NCI-H2196 treated with DMSO at 0.1 percent for 48 hours (cell line): ENCODE data around the gene GHRH.

Source experiments
- DNase-seq: peaks from one replicate; lab custom pipeline; 2025; ENCODE audit not compliant: unreplicated experiment; lab: John Stamatoyannopoulos, UW

Gene GHRH

GRCh38 chr20:37238935-37239451 lies 22.6 kb downstream of the GHRH start:
- DNase-seq: no peak

DNA sequence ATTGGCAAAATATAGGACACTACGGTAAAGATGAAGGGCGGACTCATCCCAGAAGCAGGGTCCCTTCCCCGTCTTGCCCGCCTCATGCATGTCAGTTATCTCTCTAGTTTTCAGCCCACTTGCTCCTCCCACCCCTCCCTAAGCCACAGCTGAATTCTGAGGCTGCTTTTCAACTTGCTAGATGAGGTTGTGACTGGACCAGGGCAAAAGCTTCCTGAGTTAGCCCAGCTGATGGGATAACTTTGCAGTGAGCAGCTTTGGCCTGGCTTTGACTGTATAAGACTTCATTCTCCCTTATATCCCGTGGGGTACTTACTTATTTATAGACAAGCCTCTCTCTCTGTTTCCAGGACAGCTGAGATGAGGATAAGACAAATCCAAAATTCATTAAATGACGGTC lies 23.2 kb downstream of the GHRH start:
- no peak for DNase-seq

DNA sequence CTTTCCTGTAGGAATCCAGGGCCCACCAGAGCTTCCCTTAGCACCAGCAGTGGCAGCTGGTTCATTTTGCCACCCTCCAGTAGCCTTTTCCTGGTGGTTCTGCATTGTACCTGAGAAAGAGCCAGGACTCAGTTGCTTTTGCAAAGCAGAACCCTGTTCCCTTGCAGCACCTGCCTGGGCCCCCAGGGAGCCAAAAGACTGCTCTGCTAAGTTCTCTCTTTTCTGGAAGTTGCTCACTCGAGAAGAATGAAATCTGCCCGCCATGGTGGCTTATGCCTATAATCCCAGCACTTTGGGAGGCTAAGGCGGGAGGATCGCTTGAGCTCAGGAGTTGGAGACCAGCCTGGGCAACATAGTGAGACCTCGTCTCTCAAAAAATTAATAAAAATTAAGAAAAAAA lies 24.0 kb downstream of the GHRH start:
- no peak for DNase-seq

DNA sequence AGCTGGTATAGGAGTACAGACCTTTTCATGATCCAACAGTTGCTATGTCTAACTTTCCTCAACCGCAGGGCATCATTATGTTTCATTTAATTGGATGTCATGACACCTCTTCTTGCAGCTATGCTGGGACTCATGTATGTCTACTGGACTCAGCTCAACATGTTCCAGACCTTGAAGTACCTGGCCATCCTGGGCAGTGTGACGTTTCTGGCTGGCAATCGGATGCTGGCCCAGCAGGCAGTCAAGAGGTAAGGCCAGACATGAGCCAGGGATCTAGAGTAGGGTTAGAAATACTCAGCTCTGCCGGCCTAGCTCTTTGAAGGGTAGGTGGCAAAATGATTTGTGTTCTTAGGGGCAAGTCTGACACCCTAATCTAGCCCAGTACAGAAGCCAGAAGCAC lies 25.2 kb downstream of the GHRH start:
- no peak for DNase-seq

- no peak for DNase-seq
Measured at GRCh38 chr20:37235065-37235464, 26.5 kb downstream of the GHRH start.

- DNase-seq: no peak
Measured at GRCh38 chr20:37234254-37234581, 27.4 kb downstream of the GHRH start.

DNA sequence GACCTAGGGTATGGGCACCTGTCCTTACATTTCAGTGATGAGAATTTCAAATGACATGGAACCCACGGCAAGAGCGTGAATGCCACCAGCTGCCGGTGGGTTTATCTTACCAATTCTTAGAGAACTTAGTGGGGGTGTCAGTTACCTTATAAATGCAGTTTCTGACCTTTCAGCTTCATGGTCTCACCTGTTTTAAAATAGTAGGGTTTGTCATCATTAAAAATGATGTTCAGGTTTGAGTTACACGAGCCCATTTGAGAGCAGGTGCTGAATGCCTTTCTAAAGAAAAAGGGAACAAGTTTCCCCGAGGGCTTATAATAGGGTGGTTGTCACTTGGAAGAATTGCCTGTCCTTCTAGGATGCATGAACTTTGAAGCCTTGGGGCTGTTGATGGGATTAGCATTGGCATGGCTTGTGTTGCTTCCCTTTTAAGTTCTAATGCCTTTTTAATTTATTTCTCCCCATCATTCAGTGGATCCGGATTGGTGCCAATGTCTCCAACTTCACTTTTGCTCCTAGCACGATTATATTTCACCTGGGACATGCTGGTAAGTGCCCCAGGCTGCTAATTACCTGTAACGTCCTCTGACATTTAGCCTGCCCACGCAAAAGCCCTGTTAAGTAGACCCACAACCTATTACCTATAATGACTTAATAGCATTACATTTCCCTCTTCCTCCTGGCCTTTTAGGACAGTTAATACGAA lies 27.9 kb downstream of the GHRH start:
- DNase-seq: no peak

GRCh38 chr20:37231947-37232630 lies 29.5 kb downstream of the GHRH start:
- DNase-seq: no peak

- no peak for DNase-seq
Measured at GRCh38 chr20:37230200-37230599, 31.4 kb downstream of the GHRH start.

DNA sequence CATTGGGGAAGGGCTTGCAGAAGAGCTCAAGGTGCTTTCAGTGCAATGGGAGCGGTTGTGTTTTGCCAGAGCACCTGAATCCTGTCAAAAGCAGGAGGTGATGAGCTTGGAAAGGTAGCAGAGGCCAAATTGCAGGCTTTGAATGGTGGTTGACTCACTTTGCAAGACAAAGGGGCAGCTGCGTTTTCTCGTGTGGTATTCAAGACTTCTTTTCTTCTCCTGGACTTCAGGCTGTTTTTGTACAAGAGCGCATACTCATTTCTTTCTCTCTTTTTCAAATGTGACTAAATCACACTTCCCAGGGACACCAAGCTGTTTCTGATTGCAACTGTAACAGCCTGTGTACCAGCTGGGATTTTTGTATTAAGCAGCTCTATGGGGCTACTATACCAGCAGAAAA lies 32.3 kb downstream of the GHRH start:
- no peak for DNase-seq

GRCh38 chr20:37228656-37229055 lies 33.0 kb downstream of the GHRH start:
- DNase-seq: no peak

- DNase-seq: no peak
Measured at GRCh38 chr20:37228082-37228481, 33.5 kb downstream of the GHRH start.

- no peak for DNase-seq
Measured at GRCh38 chr20:37226889-37227288, 34.7 kb downstream of the GHRH start.

- no peak for DNase-seq
Measured at GRCh38 chr20:37225146-37225545, 36.5 kb downstream of the GHRH start.

- peak; percentile 9 for DNase-seq
Measured at GRCh38 chr20:37223053-37223452, 38.6 kb downstream of the GHRH start.

DNA sequence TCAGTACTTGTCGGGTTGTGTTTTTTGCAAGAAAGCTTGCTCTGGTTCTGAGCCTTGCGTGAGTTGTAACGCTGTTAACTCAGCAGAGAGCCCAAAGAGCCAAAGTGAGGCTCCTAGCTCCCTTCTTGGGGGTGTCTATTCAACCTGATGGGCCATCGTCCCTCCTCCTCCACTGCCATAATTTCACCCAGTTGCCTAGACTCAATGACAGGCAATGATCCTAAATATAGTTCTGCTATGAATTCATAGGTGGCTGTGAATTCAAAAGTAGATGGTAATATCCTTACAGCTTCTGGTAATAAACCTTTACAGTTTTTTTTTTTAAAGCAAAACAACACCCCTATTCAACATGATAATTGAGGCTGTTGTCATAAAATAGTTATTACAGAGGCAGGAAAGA lies 39.5 kb downstream of the GHRH start:
- no peak for DNase-seq

DNA sequence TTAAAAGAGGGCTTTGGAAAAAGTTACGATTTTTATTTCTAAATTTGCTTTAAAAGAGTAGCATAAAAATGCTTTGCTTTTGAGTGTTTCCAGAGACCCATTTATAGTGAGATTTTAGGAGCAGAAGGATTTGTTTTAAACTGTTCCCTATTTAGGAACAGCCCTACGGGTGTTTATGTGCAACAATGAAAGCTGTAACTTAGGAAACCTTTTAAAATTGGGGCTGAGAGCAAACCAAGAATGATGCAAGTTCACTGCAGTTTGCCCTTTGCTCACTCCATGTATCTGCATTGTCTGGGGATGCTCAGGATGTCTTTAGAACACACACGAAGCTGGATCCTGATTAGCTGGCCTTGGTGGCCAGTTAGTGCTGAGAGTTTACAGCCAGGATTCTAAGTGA lies 40.9 kb downstream of the GHRH start:
- DNase-seq: no peak

DNA sequence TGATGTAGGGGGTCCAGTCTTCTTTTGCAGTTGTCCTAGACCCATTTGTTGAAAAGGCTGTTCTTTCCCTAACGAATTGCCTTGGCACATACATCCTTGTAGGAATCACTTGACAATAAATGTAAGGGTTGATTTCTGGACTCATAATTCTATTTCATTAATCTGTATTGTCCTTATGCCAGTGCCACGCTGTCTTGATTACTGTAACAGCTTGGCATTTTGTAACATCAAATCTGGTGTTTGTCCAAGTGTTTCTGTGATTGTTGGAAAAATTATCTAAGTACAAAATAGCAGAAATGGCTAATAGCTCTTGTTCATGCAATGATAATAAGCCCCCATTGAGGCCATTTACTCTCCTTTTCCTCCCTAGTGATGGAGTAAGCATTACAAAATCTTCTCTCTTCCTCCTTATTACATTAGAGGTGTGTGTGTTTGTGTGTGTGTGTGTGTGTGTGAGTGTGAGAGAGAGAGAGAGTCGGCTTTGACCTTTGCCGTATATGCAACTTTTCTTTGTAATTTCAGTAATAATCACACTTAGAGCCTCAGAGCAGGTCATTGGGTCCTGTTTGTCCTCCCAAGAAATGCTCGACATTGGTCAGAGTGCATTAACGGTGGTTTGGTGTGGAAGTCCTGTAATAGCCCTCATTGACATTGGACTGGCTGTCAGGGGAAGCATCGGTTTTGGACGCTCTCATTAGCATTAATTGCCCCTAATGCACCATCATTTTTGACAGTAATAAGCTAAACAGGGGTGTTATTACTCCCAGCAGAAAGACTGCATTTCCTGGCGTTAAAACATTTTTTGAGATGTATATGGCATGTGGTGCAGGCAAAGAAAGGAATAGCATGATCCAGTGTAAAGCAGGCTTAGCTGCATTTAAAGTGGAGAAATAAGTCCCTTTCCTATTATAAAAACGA lies 41.6 kb downstream of the GHRH start:
- no peak for DNase-seq

DNA sequence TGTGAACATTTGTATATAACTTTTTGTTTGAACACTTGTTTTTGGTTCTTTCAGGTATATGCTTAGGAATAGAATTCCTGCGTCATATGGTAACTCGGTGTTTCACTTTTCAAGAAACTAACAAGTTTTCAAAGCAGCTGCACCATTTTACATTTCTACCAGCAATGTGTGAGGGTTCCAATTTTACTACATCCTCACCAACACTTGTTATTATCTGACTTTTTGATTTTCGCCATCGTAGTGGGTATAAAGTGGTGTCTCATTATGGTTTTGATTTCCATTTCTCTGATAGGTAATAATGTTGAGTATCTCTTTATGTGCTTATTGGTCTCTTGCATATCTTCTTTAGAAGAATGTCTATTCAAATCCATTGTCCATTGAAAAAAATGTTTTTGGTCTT lies 42.6 kb downstream of the GHRH start:
- DNase-seq: no peak

DNA sequence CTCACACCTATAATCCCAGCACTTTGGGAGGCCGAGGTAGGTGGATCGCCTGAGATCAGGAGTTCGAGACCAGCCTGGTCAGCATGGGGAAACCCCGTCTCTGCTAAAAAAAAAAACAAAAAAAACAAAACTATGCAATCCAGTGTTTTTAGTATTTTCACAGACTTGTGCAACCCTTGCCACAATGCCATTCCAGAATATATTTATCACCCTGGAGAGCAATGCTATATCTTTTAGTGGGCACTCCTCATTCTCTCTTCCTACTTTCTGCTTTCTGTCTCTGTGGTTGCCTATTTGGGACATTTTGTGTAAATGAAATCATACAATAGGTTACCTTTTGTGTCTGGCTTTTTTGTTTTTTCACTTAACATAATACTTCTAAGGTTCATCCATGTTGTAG lies 43.2 kb downstream of the GHRH start:
- no peak for DNase-seq

DNA sequence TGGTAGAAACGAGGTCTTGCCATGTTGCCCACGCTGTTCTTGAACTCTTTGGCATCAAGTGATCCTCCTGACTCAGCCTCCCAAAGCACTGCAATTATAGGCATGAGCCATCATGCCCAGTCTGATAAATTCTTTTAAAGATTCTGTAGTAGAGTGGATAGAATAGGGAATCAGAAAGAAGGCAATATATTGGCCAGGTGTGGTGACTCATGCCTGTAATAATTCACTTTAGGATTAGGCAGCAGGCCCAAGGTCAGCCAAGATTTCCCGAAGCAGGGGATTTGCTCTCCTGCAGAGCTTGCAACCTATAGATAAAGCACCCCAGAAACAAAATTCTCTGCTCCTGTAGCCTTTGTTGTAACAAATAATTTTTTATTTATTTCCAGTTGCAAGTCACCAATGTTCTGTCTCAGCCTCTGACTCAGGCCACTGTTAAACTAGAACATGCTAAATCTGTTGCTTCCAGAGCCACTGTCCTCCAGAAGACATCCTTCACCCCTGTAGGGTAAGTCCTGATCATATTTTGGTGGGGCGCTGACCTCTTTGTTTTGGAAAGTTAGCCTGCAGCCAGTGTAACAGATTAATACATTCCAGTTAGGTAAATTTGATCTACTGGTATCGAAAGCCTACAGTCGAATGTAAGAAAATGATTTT lies 51.8 kb downstream of the GHRH start:
- no peak for DNase-seq
